OCI-LY3 (cell line): ENCODE results near the gene CCDC69.

Experiments
- H2AFZ ChIP-seq: fragments of 200-600, 300-600 bp; shearing (Covaris generic); 2 replicates; pipeline ENCODE4 v1.6.0; 2014; ENCODE audit warnings: antibody characterized with exemption, low read depth, low read length
- H3K27ac ChIP-seq: fragments of 200-600, 300-600 bp; sonication (generic); 2 replicates; pipeline ENCODE4 v1.5.1; 2014; ENCODE audit warnings: mild to moderate bottlenecking, low read length, moderate library complexity, mixed read lengths
- H3K27me3 ChIP-seq: fragments of 200-600, 300-600 bp; sonication (generic); 2 replicates; pipeline ENCODE4 v1.6.1; 2014; ENCODE audit warnings: low read depth, low read length, mixed read lengths
- H3K36me3 ChIP-seq: fragments of 200-600, 300-600 bp; sonication (generic); replicated peaks from 2 replicates; pipeline ENCODE3; 2014; ENCODE audit warnings: low read depth, low read length, mixed read lengths
- H3K4me1 ChIP-seq: fragments of 300-600, 200-600 bp; sonication (generic); 2 replicates; pipeline ENCODE4 v1.6.1; 2014; ENCODE audit warnings: low read length, mixed read lengths
- H3K4me2 ChIP-seq: fragments of 200-600, 300-600 bp; sonication (generic); 2 replicates; pipeline ENCODE4 v1.6.1; 2014; ENCODE audit warnings: low read length, mixed read lengths
- H3K4me3 ChIP-seq: fragments of 300-600, 200-600 bp; sonication (generic); 2 replicates; pipeline ENCODE4 v1.5.1; 2014; ENCODE audit warnings: antibody characterized with exemption, mild to moderate bottlenecking, low read length, moderate library complexity
- H3K79me2 ChIP-seq: fragments of 300-600, 200-600 bp; shearing (Covaris generic); 2 replicates; pipeline ENCODE4 v1.6.1; 2014; ENCODE audit warnings: mild to moderate bottlenecking, low read length, mixed read lengths
- H3K9ac ChIP-seq: fragments of 300-600, 200-600 bp; shearing (Covaris generic); 2 replicates; pipeline ENCODE4 v1.6.0; 2014; ENCODE audit warnings: mild to moderate bottlenecking, low read length, moderate library complexity
- H3K9me3 ChIP-seq: fragments of 200-600, 300-600 bp; shearing (Covaris generic); 2 replicates; pipeline ENCODE4 v1.6.1; 2014; ENCODE audit warnings: low read length, mixed read lengths; ENCODE audit not compliant: insufficient read depth
- H4K20me1 ChIP-seq: fragments of 200-600, 300-600 bp; sonication (generic); 2 replicates; pipeline ENCODE4 v1.6.1; 2016; ENCODE audit warnings: low read length, mixed read lengths; ENCODE audit not compliant: insufficient read depth
- CTCF ChIP-seq: fragments of 200-600, 300-600 bp; sonication (generic); IDR thresholded peaks from 2 replicates; pipeline ENCODE4 v1.5.1; 2014; ENCODE audit warnings: antibody characterized with exemption, low read length, low read depth
- EZH2phosphoT487 ChIP-seq: fragments of 200-600 bp; shearing (Covaris generic); IDR thresholded peaks from 2 replicates; pipeline ENCODE4 v1.6.1; 2018; ENCODE audit warnings: antibody characterized with exemption, mixed run types, low read depth

Gene CCDC69

GRCh38 chr5:151182976-151183375, 40.9 kb downstream of the CCDC69 start:
- no peak overlapping the region for H3K4me2 ChIP-seq
- TF ChIP-seq CTCF (no peak), EZH2phosphoT487 (no peak)
- H2AFZ ChIP-seq = no peak overlapping the region
- no peak overlapping the region for H3K4me3 ChIP-seq
- H3K9me3 ChIP-seq = no peaks in the 10 kb centered on the region
- no peaks in the 10 kb centered on the region for H3K27me3 ChIP-seq
- H3K79me2 ChIP-seq = no peaks in the 10 kb centered on the region
- peaks cover 22% of the 10 kb centered on the region for H3K36me3 ChIP-seq
- H3K9ac ChIP-seq = no peak overlapping the region
- no peaks in the 10 kb centered on the region for H4K20me1 ChIP-seq
- peaks cover 17% of the 10 kb centered on the region for H3K4me1 ChIP-seq
- H3K27ac ChIP-seq = no peak overlapping the region

GRCh38 chr5:151182524-151182900, 41.4 kb downstream of the CCDC69 start:
- H3K79me2 ChIP-seq = no peaks in the 10 kb centered on the region
- H3K9me3 ChIP-seq = no peaks in the 10 kb centered on the region
- TF ChIP-seq CTCF (no peak), EZH2phosphoT487 (no peak)
- no peak overlapping the region for H3K4me2 ChIP-seq
- no peak overlapping the region for H2AFZ ChIP-seq
- no peak overlapping the region for H3K4me3 ChIP-seq
- H3K36me3 ChIP-seq = peaks cover 17% of the 10 kb centered on the region
- peaks cover 17% of the 10 kb centered on the region for H3K4me1 ChIP-seq
- no peaks in the 10 kb centered on the region for H4K20me1 ChIP-seq
- no peak overlapping the region for H3K27ac ChIP-seq
- H3K27me3 ChIP-seq = no peaks in the 10 kb centered on the region
- no peak overlapping the region for H3K9ac ChIP-seq

DNA sequence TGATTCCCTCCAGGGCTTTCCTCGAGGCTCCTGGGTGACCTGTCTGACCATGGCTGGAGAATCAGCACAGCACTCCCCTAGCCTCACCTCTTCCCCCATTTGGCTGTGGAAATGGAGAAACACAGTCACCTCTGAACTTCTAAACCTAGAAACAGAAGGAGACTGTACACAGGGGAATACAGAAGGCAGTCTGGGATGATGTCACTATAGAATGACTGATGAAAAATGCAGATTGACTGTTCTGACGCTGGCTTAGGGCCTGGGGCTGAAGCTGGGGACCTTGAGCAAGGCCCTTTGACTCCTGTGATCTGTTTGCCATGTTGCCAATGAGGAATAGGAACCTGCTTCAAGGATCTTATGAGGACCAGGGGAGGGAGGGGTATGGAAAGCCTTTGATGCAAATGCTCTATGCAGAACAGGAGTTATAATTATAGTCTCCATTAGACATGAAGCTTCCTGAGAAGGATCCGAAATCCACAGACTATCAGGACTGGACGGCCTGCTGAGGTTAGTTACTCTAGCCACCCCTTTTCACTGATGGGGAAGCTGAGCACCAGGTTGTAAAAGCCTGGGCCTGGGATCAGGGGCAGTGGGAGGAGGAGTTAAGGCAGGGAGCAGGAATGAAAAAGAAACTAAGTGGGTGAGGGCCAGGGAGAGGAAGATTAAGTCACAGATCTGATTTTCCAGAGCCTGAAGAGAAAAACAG, 41.9 kb downstream of the CCDC69 start:
- no peak overlapping the region for H3K4me2 ChIP-seq
- no peak overlapping the region for H3K27ac ChIP-seq
- no peaks in the 10 kb centered on the region for H3K27me3 ChIP-seq
- H3K9ac ChIP-seq = no peak overlapping the region
- H3K4me3 ChIP-seq = no peak overlapping the region
- H3K4me1 ChIP-seq = peaks cover 17% of the 10 kb centered on the region
- H3K9me3 ChIP-seq = no peaks in the 10 kb centered on the region
- TF ChIP-seq CTCF (no peak), EZH2phosphoT487 (no peak)
- H3K36me3 ChIP-seq = peaks cover 15% of the 10 kb centered on the region
- H2AFZ ChIP-seq = no peak overlapping the region
- no peaks in the 10 kb centered on the region for H4K20me1 ChIP-seq
- H3K79me2 ChIP-seq = no peaks in the 10 kb centered on the region

DNA sequence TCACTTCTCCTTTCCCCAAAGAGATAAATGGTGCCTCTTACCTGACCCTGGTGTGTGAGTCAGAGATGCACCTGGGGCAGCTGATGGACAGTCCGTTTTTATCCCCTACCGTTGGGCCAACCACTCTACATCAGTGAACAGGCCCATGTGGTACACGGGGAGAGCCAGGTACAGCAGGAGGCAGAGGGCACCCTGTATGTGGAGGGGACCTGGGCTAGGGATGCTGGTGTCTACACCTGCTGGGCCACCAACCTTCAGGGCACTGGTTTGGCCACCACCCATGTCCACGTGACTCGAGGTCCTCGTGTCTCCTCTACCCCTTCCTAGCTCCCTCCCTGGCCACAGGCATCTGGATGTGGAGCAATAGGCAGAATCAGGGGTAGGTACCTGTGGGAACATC, 43.6 kb downstream of the CCDC69 start:
- TF ChIP-seq CTCF (no peak), EZH2phosphoT487 (no peak)
- Histone ChIP-seq H3K9me3 (no peaks in the 10 kb centered on the region), H4K20me1 (no peaks in the 10 kb centered on the region), H2AFZ (no peak overlapping the region), H3K36me3 (peaks cover 11% of the 10 kb centered on the region), H3K27ac (no peak overlapping the region), H3K79me2 (no peaks in the 10 kb centered on the region), H3K9ac (no peak overlapping the region), H3K4me3 (no peak overlapping the region), H3K27me3 (no peaks in the 10 kb centered on the region), H3K4me1 (peaks cover 17% of the 10 kb centered on the region), H3K4me2 (no peak overlapping the region)
